Activated CD8-positive, alpha-beta memory T cell treated with anti-CD3 and anti-CD28 coated beads, Interleukin-2, amount 50 U/mL, for 24 hours (primary cell): Measurements from ENCODE around the gene GRK6.

ENCODE experiments used
- DNase-seq: peaks from one replicate; pipeline ENCODE4 v3.0.0-alpha.2; 2020; ENCODE audit errors: extremely low read depth

GRK6 gene

DNA sequence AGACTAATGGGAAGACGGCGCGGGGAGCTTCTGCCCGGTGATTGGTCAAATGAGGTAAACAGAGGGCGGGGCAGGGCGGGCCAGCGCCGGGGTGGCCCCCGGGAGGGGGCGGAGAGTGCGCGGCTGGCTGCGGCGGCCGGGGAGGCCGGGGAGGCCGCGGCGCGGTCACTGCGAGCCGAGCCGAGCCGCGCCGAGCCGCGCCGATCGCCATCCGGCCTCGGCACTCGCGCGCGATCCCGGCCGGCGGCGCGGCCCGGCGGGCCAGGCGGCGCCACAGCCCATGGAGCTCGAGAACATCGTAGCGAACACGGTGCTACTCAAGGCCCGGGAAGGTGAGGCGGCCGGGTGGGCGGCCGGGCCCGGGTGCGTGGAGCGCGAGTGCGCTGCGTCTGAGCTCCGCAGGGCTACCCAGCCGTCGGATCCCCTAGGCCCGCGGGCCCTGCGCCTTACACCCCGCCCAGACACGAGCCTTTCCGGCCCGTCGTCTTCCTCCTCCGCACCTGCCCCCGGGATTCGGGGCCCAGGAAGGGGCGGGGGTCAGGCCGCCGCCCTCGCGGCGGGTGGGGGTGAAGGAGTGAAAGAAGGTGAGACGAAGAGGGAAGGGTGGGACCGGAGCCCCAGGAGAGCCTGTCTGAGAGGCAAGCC, at the start of gene GRK6:
GRK6 (plus strand) TSS at position 111 of the 645 bp plus-strand sequence; CDS start at position 281, 170 bp downstream.
- no peak for DNase-seq

DNA sequence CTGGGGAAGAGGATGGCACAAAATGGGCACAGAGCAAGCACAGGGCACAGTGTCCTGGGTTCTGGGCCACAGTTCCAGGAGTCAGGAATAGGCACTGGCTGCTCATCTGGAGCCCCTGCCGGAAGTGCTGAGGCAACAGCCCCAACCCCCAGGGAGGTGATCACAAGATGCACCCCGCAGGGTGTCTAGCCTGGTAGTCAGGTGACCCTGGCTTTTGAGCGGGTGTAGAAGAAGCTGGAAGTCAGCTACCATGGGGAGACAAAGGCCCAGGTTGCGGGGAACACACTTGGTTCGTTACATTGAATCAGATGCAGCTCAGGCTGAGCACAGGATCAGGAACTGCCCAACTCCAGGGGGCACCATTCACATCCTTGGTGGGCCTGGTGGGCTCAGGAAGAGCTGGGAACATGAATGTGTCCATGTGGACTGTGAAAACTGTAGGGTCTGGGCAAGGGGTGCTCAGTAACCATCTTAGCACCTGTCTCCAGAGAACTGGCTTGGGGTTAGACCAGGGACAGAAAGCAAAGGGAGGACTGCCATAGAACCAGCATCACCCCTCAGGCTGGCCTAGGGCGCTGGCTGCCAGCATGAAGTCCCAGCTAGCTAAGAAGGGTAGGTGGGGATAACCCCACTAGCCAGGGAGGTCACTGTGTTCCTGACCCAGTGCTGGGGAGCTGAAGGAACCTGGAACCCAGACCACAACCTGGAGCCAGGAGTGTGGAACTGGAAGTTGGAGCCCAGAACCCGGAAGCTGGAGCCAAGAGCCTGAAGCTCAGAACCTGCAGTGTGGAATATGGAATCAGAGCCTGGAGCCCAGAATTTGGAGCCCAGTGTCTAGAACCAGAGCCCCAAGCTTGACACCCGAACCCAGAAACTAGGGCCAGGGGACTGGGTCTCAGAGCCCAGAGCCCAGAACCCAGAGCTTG, 48.4 kb upstream of the GRK6 start:
- DNase-seq, result no peak

DNA sequence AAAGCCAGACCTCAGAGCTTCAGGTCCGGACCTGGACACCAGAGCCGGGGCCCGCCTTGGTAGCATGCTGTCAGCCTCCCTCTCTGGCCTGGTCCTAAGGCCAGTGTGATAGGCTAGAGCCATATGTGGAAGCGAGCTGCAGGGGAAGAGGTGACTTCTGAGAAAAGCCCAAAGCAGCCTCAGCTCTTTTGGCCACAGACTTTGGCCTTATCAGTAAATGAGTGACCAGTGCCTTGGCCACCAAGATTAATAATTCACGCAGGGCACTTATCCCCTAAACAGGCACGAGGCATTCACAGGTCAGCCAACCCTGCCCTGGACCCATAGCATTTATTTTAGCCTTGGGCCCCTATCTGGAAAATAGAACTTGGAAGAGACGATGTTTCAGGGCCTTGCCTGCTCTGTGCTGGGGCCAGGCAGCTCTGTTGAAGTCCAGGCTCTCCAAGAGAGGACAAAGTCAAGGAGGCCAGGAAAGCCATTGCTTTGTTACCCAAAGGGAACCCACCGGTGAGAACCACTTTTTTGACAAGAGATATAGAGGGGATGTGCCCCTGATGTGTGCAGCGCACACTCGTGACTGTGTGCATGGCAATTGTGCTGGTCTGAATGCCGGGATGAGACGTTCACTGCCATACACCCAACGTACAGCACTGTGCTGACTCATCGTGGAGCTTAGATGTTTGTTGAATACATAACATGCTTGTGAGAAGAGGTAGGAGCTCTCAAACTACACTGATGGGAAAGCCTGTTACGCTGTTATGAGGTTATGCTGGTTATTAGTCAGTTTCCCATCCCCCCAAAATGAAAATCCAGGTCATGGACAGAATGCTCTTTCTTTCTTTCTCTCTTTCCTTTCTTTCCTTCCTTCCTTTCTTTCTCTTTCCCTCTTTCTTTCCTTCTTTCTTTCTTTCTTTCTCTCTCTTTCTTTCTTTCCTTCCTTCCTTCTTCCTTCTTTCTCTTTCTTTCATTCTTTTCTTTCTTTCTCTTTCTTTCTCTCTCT, 47.3 kb upstream of the GRK6 start:
- no peak for DNase-seq

DNA sequence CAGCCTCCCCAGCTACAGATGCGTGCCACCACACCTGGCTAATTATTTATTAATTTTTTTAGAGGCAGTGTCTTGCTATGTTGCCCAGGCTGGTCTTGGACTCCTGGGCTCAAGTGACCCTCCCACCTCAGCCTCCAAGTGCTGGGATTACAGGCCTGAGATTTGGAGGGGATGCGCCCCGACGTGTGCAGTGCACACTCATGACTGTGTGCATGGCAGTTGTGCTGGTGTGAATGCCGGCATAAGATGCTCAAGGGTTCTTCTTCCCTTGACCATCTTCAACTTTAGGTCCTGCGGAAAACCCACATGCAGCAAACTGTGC, 45.7 kb upstream of the GRK6 start:
- DNase-seq, result no peak

DNA sequence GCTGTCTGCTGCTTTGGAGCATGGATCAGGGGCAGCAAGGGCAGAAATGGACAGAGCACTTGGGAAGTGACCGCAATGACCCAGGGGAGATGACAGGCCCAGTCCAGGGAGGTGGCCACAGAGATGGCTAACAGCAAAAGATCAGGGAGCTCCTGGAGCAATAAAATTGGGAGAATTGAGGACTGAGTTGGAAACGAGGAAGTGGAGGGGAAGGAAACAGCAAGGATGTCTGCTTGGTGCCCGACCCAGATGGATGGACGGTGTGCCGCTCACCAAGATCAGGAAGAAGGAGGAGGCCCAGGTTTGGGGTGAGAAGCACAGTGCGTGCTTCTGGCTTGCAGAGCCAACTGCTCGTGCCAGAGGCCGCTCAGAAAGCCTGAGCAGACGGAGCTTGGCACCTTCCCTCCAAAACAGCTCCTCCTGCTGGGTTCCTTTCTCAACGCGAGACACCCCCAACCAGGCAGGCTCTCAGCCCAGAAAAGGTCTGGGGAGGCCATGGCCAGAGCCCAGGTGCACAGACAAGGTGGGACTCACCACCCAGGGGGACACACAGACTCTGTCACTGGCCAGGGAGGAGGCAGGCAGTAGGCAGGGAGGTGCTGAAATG, 44.0 kb upstream of the GRK6 start:
- DNase-seq, result no peak

DNA sequence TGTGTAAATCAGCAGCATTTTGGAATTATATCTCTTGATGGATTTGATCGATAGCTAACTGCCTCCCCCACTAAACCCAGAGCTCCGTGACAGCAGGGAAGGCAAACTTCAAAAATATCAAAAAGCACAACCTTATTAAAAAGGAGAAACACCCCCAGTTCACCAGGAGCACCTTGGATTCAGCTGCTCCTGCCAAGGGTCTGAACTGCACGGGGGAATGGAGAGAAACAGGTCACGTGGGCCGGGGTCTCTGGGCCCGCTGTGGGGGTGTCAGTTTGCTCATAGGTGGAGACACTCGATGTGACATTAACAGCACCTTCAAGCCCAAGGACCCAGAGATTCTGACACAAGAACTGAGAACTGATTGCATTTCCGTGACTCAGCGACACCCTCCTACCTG, 43.3 kb upstream of the GRK6 start:
- no peak for DNase-seq

DNA sequence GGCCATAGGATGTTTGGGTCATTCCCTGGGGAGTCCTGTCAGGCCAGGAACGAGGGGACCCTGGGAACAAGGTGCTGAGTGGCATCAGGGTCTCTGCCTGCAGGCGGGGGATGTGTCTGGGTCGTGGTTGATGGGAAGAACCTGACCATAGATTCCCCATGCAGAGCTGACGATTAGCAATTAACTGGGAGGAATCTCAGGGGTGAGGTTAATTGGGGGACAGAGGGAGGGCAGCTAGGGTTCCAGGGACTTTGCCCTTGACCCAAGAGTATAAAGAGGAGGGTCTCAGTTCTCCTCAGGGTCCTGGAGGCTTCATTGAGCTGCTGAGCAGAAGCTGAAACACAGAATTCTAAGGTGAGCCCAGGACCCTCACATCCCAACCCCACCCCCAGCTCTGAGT, 42.3 kb upstream of the GRK6 start, which contains the start of gene SLC34A1:
SLC34A1 (plus strand) TSS at position 301 of the 400 bp plus-strand sequence. CDS start 1,308 bp downstream, outside the sequence.
- no peak for DNase-seq

DNA sequence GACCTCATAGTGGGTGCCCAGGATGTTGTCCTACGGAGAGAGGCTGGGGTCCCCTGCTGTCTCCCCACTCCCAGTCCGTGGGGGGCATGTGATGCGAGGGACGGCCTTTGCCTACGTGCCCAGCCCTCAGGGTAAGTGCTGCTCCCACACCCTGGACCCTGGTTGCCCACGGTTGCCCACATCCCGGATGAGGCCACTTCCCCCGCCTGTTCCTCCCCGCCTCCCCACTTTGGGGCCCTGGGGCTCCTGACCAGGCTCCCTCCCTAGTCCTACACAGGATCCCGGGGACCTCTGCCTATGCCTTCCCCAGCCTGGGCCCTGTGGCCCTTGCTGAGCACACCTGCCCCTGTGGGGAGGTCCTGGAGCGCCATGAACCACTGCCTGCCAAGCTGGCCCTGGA, 40.8 kb upstream of the GRK6 start:
- DNase-seq, result no peak

DNA sequence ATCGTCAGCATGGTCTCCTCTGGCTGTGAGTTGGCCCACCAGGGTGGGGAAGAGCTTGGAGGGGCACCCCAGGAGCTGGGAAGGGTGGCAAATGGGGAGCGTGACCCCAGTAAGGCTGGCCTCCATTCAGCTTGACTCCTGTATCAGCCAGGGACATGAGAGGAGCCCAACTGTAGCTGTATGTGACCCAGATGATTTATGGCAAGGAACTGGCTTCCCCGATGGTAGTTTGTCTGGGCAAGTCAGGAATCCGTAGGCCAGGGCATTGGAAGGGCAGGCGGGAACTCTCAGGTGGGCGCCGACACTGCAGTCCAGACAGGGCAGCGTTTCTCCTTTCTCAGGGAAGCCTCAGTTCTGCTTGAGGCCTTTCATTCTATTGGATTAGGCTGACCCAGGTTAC, 39.9 kb upstream of the GRK6 start:
- DNase-seq, result no peak

DNA sequence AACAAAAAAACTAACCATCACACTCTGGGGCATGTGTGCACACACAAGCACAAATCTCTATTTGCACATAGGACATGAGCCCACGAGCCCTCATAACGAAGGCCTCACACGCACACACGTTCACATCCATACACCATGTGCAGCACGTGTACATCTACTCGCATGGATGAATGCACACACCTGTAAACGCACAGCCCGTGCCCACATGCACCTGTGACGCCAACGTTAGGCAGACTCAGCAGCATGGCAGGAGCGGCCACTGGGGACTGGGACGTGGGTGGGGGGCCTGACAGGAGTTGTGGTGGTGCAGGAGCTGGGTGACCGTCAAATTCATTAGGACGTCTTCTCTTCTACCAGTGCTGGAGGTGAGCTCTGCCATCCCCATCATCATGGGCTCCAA, 39.1 kb upstream of the GRK6 start:
- no peak for DNase-seq

DNA sequence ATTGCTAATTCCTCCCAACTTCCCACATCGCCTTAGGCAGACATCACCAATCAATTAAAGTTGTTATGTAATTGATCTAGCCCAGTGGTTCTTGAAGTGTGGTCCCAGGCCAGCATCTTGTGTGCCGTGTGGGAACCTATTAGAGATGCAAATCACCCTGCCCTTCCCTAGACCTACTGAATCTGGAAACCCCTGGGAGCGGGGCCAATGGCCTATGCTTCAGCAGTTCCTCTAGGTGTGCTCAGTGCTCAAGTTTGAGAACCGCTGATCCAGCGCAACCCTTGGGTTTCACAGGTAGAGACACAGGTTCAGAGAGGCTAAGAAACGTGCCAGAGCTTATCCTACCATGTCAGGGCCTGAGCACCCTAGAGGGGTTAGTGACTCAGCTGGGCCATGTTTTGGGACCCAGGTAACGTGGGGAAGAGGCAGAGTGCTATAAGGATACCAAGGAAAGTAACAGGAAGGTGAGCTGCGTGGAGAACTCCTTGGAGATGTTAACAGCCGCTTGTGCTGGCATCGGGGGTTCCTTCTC, 37.9 kb upstream of the GRK6 start:
- no peak for DNase-seq

DNA sequence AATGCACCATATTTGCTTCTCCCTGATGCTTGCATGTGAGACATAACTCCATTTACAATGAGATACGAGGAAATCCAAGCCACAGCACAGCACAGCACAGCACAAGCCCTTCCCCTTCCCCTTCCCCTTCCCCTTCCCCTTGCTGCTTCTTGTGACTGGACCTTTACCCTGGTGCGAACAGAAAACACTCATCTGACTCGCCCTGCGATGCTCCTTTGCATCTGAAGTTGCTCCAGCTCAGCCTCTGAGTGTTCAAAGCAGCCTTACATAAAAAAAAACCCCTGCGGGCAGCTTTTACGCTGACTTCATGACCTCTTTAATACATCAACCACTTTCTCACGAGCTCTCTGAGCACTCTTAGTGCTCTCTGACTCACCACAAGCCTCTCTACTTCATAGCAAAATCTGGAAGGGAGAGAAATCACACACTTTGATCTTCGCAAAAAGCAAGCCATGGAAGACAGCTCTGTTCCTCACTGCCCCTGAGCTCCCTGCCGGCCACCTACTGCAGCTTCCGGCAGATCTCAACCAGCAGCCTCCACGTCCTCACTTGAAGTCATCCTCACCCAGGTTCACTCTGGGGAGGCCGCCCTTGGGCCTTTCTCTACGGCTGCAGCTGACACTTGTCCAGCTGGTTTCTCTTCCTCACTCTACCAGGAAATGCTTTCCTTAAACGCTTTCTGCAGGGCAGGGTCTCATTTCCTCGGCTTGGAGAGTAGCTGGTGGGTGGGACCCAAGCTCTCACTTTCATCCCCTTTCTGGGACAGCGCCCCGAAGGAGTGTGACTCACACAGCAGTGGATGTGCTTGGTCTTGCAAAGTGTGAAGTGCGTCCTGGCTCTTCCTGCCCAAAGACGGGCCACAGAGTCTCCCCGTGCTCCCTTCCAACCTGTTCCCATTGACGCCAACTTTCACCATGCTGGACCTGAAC, 37.0 kb upstream of the GRK6 start:
- DNase-seq, result no peak

DNA sequence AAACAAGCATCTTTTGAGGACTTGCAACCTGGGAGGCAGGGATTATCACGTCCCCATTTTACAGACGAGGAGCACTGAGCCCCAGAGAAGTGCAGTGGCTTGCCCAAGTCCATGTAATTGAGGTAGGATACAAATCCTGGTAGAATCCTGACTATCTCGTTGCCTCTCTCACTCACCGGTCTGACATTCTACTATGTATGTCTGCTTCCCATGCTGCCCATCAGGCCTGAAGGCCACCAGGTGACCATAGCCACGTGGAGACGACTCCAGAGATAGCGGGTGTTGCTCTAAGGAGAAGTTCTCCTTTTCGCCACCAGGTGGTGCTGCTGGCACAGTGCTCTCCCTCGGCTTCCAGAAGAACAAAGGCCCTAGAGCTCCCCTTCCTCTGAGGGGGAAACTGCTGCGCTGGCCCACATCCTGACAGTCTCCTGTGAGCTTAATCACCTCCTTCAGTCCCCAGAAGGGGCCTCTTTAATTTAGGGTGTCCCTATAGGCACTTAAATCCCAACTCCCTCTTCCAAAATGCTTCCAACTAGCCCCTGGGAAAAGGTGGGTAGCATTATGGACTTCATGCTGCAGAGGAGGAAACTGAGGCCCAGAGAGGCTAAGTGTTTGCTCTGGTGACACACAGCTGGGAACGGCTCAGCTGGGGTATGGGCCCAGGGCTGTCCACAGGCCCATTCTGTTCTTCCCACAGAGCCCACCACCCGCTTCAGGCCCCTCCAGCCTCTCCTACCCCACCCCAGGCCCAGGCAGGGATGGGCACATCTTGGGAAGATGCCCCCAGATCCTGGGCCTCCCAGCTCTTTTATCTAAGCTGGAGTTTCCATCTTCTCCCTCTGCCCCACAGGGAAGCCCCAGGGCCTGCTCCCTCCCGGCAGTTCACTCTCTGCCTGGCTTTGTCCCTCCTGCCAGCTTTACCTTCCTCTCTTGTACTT, 35.8 kb upstream of the GRK6 start:
- peak; percentile 75 for DNase-seq

DNA sequence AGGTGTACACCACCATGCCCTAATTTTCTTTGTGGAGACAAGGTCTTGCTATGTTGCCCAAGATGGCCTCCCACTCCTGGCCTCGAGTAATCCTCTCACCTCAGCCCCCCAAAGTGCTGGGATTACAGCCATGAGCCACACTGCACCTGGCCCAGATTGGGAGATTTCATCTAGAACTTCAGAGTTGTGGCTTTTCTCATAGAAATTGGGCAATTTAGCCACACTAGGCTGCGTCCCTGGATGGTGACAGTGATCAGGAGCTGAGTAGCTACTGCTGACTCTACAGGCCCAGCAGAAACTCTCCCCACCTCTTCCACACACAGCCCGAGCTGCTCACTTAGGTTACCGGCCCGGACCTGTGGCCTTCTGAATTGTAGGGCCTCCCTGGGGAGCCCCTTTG, 33.7 kb upstream of the GRK6 start:
- no peak for DNase-seq

DNA sequence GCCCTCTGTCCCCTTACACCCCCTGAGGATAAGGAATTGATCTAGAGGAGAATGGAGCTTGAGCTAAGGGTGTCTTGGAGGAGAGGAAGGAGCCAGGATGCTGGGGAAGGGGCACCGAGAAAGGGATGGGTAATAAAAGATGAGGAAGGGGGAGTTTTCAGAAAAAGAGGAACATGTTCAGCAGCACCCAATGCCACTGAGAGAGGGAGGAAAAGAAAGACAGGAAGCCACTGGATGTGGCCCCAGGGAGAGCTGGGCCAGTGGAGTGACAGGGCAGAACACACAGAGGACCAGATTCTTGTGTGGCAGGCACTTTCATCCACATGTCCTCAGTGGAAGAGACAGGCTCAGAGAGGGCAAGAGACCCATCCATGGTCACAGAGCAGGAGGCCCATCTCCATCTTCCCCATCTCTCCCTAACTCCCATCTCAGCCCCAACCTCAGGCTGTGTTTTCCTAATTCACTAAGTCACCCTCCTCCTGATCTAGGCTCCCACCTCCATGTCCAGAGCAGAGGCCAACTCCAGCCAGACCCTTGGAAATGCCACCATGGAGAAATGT, 33.2 kb upstream of the GRK6 start:
- no peak for DNase-seq

DNA sequence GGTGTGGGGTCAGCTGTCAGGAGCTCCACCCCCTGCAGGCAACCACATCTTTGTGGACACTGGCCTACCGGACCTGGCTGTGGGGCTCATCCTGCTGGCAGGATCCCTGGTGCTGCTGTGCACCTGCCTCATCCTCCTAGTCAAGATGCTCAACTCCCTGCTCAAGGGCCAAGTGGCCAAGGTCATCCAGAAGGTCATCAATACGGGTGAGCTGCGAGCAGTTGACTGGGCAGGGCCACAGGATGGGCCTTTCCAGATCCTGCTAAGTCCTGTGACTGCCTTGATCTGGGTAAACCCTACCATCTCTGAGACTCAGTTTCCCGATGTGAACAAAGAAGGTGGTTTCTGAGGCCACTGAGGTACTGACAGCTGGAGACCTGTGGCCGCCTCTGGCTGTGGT, 32.5 kb upstream of the GRK6 start:
- no peak for DNase-seq

DNA sequence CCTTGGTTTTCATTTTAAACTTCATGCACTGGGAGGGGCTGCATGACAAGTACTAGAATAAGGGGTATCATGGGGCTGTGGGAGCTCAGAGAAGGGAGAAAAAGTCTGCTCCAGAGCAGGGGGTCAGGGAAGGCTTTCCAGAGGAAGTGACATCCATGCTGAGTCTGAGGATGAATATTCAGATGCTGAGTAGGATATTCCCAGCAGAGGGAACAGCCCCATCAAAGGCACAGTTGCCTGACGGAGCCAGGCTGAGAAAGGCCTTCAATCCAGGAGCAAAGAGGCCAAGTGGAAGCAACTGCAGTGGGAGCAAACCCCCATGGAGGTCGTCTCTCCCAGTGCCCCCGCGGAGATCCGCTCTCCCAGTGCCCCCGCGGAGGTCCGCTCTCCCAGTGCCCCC, 30.4 kb upstream of the GRK6 start:
- no peak for DNase-seq

DNA sequence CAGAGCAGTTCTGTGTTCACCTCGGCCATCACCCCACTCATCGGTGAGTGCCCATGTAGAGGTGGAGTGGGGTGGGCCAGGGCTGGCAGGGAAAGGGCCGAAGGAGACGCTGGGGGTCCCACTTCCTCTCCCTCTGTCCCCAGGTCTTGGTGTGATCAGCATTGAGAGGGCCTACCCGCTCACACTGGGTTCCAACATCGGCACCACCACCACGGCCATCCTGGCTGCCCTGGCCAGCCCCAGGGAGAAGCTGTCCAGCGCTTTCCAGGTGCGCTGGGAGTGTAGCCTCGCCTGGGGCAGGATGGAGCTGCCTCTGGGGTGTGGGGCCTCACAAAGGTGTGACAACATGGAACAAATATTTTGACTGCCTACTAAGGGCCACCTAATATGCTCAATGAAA, 29.7 kb upstream of the GRK6 start:
- DNase-seq, result no peak

DNA sequence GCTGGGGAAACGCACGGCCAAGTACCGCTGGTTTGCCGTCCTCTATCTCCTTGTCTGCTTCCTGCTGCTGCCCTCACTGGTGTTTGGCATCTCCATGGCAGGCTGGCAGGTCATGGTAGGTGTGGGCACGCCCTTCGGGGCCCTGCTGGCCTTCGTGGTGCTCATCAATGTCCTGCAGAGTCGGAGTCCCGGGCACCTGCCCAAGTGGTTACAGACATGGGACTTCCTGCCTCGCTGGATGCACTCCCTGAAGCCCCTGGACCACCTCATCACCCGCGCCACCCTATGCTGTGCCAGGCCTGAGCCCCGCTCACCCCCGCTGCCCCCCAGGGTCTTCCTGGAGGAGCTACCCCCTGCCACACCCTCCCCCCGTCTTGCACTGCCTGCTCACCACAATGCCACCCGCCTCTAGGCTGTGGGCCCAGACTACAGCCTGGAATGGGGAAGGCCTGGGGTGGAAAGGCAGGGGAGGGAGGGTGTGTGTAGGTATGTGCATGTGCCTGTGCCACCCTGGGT, 28.5 kb upstream of the GRK6 start:
- DNase-seq, result no peak
